Retinal pigment epithelial cell (primary cell): ENCODE measurements around the gene YWHAB.
A peak's percentile ranks its signal among the peaks of the same experiment; 100 is the strongest.

Source experiments
- DNase-seq: peaks from one replicate; pipeline ENCODE4 v3.0.0-alpha.2; 2010; ENCODE audit warnings: low read depth
- H3K4me3 ChIP-seq: 2 replicates; pipeline ENCODE4 v1.5.1; 2011; ENCODE audit warnings: mild to moderate bottlenecking, low read length, control low read depth, moderate library complexity
- TF ChIP-seq, protein P1 (sequence below): conservative IDR thresholded peaks from 2 replicates; pipeline ENCODE4 v1.5.1; 2011; ENCODE audit warnings: low read depth, low read length, control low read depth, inconsistent platforms

Gene YWHAB

DNA sequence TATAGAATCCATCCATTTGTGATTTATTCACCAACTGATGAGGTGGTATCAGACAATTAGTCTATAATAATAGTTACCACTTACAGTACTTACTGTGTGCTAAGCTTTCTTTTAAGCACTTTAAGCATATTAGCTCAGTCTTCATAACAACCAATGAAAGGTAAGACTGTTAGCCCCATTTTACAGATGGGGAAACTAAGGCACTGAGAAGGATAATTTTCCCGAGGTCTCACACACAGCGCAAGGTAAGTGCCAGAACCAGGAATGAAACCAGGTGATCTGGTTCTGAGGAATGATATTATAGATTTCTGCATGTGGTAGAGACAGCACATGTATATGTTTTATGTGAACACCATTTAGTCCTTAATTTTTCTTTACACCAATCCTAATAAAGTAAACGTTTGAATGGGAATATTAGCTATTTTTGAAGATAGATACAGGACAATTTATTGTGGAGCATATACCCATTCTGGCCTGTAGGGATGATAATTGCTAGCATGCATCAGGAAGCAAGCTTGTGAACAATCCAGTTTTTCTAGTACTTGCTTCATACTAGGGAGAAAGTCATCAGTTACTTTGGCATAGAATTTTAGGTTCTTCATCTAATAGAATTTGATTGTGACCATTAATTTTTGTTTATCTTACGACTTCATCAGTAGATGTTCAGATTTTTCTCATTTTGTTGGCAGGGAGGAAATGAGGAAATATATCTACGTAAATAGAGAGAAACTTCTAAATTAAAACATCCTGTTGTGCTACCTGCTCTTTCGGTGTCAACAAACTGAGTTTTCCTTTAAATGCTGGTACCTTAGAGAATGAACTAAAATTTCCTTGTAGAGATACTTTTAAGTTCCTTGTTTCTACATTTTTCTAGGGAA lies 3.0 kb downstream of the YWHAB start:
- TF ChIP-seq, protein P1, sequence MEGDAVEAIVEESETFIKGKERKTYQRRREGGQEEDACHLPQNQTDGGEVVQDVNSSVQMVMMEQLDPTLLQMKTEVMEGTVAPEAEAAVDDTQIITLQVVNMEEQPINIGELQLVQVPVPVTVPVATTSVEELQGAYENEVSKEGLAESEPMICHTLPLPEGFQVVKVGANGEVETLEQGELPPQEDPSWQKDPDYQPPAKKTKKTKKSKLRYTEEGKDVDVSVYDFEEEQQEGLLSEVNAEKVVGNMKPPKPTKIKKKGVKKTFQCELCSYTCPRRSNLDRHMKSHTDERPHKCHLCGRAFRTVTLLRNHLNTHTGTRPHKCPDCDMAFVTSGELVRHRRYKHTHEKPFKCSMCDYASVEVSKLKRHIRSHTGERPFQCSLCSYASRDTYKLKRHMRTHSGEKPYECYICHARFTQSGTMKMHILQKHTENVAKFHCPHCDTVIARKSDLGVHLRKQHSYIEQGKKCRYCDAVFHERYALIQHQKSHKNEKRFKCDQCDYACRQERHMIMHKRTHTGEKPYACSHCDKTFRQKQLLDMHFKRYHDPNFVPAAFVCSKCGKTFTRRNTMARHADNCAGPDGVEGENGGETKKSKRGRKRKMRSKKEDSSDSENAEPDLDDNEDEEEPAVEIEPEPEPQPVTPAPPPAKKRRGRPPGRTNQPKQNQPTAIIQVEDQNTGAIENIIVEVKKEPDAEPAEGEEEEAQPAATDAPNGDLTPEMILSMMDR, result peak; percentile 28
- DNase-seq, result no peak
- no peak overlapping the region for H3K4me3 ChIP-seq

DNA sequence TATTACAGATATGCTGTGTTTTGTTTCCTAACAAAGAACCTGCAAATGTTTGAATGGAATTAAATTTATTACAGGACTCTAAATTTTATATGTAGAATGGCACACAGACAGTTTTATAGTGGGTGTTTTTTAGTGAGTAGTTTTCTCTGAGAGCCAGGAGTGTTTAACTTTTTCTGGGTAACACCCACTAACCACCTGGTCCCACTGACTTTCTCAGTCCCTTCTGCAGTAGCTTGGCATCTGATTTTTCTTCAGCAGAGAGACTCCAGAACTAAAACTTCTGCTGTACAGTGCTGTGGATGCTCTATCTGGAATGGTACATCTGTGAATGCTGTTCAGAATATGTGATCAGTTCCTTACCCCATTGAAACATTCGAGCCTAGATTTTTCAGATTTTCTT lies 6.3 kb downstream of the YWHAB start:
- TF ChIP-seq, protein P1, result no peak

DNA sequence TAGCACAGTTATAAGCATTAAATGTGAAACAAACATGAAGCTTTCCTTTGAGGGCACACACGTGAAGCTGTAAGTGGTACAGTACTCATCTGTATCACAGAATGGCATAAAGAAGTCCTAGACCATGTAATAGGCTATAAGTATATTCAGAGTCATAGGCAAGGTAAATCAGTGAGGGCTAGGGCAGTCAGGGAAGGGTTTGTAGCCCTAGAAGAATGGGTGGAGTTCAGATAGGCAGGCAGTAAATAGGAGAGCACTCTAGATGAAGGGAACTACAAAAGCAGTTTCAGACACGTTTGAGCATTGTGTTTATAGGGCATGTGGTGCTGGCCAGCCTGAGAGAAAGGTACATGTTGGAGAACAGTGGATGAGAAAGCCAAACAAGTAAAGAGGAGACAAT lies 9.5 kb downstream of the YWHAB start:
- H3K4me3 ChIP-seq, result no peak overlapping the region
- TF ChIP-seq, protein P1, result no peak
- DNase-seq, result no peak

More for the DNA sequence above, 6.3 kb downstream of the YWHAB start:
- DNase-seq, result no peak
- no peak overlapping the region for H3K4me3 ChIP-seq

DNA sequence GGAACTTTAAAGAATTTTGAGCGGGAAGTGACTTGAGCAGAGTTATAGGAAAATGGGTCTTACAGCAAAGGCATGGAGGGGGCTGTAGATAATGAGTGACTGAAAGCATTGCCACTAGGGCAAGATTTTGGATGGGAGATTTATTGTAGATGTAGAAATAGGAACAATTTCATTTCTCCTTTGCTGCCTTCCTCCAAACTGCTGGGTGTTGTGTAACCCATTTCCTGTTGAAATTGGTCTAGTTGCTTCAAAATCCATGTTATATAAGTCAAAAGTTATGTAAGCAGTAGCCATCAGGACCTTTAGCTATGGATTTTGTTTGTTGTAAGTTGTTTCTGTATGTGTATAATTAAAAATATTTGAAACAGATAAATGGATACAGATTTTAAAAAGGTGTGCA lies 11.1 kb downstream of the YWHAB start:
- TF ChIP-seq, protein P1, result no peak
- no peak for DNase-seq
- H3K4me3 ChIP-seq, result no peak overlapping the region

DNA sequence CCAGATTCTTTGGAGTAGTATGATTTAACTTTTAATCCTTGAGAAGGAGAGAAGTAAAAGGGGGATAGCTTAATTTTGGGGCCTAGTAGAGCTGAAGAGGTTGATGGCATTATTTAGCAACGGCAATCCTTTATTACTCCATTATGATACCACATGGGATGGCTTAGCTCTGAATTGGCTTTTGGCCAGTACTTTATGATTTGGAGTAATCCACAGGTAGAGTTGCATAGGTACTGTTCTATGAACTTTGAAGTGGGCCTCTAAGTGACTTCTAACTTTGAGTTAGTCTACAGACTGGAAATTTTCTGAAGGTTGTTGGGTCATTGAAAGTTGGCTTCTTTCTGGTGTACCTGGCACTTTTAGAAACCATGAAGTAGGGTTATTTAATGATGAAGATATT lies 11.6 kb downstream of the YWHAB start:
- TF ChIP-seq, protein P1, result no peak
- DNase-seq, result no peak
- H3K4me3 ChIP-seq, result no peak overlapping the region

DNA sequence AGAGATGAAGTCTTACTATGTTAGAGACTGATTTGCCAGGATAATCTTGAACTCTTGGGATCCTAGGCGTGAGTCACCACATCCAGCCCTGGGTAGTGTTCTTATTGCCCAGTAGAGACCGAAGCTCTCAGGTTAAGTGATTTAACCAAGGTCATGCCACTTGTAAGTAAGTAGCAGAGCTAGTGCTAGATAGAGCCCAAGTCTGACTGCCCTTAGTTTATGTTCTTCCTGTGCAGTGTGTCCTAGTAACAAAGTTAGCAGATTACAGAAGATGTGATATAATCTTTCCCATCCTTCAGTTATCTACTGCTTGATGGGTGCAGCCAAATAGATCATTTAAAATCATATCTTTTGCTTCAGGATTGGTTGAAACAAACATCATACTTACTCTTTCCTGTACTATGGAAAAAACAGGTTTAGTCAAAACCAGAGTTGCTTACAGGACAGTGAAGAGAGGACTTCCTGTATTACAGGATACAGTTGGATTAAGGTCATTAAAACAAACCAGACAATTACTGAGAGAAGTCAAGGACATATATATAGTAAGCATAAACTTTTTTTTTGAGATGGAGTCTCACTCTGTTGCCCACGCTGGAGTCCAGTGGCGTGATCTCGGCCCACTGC lies 14.8 kb downstream of the YWHAB start:
- TF ChIP-seq, protein P1, result no peak
- DNase-seq, result no peak
- H3K4me3 ChIP-seq, result no peak overlapping the region

DNA sequence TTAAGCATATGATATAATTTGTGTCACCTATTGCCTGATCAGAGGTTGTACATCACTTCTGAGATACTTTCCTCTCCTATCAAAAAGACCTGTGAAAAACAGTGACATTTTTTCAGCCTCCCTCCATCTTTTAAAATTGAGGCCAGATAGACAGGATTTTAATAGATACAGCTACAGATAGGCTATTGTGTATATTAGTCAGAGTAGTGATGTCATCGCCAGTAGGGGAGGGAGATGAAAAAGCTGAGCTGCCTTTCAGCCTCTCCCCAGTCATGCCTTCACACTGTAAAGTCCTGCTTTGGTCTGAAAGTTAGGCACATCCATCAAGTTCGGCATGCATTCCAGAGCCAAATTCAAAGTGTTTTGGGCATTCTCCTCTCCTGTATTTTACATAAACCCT lies 16.5 kb downstream of the YWHAB start:
- DNase-seq, result no peak
- no peak overlapping the region for H3K4me3 ChIP-seq
- TF ChIP-seq, protein P1, result no peak
